NK-92 (cell line): ENCODE data around the gene PIKFYVE.
"Not testable (repeated sequence)": the region's sequence is repeated elsewhere in the genome, so short reads cannot be mapped to it uniquely, and the experiment has no call there.

Source experiments
- DNase-seq: peaks from one replicate; lab custom pipeline; 2025; ENCODE audit not compliant: unreplicated experiment; lab: John Stamatoyannopoulos, UW

PIKFYVE gene

DNA sequence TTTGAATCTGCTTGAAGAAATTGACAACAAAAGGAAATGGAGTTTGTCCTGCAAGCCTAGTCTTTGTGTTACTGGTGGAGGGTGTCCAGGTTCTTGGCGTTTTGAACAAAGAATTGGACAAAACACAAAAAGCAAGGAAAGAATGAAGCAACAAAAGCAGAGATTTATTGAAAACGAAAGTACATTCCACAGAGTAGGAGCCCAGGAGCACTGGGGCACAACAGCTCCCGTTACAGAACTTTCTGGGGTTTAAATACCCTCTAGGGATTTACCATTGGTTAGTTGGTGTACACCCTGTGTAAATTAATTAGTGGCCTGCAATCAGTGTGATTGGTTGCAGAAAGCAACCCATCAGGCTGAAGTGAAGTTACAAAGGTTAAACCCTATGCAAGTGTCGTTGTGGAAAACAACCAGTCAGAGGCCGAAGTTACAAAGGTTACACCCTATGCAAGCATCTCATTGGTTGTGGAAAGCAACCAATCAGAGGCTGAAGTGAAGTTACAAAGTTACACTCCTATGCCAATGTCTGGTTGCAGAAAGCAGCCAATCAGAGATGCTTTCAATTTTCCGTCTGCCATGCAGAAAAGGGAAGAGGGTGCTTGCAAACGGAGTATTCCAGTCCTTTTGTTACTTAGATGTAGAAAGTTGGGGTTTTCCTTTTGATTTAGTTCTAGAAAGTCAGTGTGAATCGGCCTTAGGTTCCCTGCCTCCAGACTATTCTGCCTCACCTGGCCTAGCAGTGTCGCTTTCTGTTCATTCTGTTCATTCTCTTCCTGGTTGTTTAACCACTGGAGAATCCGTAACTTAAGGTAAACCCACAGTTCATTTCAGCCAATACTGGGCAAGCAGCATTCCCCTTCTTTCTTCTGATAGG, 92.9 kb downstream of the PIKFYVE start:
- no peak for DNase-seq

DNA sequence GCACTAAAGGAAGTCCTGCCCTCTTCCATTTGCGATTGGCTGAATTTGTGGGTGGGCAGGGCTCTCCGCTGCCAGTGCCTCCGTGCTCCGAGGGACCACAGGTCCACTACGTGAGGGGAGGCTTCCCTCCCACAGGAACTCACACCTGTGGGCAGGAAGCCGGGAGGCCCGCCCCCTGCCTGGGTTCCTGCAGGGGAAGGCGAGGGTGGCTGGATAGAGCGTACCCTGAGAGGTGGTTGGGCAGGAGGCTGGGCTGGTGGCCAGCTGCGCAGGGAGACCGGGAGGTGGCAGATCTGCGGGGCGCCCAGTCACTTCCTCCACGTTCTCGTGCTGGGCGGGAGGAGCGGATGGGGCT, 93.6 kb downstream of the PIKFYVE start:
- DNase-seq, result no peak

DNA sequence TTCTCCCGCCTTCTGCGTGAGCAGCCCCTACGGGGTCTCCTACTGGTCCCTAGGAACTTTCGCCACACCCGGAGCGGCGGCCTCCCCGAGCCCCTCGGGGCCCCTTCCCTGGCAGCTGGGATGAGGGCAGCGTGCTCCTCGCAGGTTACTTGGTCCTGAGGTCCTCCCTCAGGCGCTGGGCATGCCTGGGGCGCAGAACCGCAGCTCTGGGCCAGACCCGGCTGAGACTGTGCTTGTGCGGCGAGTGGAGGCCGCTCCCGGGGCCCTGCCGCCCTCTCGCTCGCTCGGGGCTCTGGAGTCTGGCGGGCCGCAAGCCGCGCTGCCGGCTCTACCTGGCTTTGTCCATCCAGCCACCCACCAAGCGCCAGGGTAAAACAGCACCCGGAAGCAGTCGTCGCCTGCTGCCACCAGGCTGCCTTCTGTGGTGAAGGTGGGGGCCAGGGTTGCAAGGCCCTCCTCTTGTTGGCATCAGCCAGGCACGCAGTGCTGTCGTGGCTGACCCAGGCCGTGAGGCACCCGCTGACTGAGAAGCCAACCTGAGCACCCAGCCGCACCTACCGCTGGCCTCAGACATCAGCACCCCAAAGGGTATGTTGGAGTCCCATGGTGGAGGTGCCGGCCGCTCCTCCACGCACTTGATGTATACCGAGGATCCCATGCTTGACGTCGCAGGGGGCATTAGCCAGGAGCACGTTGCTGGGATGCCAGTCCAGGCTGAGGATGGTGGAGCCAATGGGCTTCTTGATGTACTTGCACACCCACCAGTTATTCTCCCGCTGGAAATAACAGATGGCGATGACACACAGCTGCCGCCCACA, 94.4 kb downstream of the PIKFYVE start:
- no peak for DNase-seq

DNA sequence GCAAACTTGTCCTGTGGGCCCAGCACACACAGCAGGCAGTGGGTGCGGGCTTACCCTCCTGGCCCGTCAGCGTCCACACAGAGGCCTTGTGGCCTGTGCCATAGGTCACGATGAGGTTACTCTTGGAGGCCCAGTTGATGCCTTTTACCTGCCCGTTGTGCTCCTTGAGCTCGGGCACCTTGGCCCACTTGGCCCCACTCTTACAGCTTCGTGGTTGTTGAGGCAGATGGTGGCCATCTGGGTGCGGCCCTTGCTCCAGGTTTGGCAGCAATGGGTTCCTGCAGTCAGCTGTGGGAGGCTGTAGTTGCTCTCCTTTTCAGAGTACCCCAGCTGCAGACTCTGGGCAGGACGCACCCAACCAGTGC, 95.0 kb downstream of the PIKFYVE start:
- no peak for DNase-seq

DNA sequence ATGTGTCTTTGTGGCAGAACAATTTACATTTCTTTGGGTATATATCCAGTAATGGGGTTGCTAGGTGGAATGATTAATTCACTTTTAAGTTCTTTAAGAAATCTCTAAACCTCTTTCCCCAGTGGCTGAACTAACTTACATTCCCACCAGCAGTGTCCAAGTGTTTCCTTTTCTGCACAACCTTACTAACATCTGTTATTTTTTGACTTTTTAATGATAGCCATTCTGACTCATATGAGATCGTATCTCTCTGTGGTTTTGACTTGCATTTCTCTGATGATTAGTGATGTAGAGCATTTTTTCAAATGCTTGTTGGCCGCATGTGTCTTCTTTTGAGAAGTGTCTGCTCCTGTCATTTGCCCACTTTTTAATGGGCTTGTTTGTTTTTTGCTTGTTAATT, 97.4 kb downstream of the PIKFYVE start:
- DNase-seq, result no peak

DNA sequence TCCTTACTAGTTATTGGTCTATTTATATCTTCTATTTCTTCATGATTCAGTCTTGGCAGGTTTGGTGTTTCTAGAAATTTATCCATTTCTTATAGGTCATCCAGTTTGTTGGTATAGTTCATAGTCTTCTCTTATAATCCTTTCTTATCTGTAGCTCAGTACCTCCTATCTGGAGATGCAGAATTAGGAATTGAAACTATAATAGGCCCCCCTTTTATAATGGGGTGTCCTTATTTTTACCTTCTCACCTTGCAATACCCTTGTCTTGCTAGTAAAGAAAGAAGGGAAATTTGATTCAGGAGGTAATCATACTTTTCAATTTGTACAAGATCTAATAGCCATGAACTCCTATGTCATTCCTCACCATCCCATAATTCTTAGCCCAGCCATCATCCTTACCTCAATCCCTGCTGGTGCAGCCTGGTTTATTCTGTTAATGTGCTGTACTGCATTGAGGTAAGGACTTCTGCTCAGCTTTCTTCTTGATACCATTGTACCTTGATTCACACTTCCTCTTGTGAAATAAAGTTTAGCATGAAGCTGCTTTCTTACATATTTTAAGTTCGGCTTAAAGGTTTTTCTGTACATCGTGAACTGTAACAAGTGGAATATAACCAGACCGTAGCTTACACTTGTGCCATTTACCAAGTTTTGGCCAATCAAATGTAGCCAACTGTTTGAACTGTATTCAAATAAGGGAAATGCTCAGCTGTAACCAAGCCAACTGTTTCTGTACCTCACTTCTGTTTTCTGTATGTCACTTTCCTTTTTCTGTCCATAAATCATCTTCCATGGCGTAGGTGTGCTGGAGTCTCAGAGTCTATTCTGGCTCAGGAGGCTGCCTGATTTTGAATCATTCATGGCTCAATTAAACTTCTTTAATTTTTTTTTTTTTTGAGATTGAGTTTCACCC, 100.4 kb downstream of the PIKFYVE start:
- DNase-seq, result no peak

DNA sequence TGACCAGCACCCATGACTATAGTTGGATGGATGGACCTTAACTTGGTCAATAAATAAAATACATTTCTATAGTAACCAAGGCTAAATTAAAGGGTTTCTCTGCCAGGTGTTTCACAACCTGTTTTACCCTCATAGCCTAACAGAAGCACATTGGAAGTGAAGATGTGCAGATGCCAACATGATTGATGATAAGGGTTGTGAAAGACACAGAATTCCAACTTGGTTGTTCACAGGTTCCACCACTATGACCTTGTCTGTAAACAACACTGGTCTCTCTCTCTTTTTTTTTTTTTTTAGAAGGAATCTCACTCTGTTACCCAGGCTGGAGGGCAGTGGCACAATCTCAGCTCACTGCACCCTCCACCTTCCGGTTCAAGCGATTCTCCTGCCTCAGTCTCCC, 103.0 kb downstream of the PIKFYVE start:
- no peak for DNase-seq

DNA sequence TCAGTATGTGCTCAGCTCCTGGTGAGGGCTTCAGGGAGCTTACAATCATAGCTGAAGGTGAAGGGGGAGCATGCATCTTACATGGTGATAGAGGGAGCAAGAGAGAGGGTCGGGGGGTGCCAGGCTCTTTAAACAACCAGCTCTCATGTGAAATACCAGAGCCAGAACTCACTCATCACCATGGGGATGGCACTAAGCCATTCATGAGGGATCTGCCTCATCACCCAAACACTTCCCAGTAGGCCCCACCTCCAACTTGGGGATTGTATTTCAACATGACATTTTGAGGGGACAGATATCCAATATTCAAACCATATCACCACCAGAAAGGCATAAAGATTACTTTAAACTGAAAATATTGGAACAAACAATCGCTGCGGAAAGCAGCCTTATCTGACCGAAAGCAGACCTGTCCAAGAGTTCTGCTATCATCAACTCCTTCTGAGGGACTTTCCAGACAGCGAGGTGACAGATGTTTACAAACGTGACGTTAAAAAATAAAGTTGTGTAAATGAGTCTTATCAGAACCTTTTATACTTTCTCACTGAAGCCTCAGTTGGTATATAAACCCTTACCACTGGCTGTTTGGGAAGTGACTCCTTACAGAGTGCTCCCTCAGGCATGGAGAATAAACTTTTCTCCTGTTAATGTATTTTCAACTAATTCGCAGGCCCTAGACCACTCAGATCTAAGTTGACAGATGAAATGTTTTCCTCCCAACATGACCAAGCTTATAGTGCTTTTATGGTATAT, 105.0 kb downstream of the PIKFYVE start:
- DNase-seq, result no peak

DNA sequence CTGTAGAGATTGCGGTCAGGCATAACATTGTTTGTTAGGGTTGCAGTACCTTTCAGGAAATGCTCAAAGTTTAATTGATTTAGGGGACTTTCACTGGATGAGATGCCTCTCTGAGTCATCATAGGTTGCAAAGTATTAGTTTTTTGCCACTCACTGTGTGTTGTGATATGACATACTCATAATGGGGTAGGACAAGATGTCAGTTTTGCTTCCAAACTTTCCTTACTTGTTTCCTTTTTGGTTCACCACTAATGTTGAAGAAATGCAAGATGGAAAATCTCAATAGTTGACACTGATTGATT, 105.5 kb downstream of the PIKFYVE start:
- no peak for DNase-seq

DNA sequence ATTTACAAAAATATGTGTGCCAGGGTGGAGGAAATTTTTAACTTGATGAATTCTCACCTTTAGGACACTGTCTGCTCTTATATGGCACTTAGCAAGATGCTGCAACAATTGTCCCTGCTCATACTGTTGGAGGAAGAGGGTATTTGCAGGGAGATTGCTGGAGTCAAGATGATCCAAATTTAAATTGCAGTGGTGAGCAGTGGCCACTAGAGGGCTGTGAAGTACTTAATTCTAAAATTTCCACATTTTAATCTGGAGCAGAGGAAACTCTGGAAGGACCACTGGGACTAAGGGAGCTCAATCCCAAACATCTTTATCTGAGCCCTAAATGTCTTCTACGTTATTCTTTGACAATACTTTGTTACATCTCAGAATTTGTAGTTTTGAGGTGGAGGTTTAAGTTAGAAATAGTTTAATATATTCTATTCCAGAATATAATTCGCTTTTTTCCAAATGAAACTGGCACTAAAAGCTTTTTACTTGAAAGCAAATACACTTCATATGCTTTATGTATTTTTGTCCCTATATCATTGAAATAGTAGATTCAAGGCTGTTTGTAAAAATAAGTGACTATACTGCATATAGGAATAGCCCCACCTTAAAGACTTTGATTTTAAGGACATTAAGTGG, 107.5 kb downstream of the PIKFYVE start:
- no peak for DNase-seq

DNA sequence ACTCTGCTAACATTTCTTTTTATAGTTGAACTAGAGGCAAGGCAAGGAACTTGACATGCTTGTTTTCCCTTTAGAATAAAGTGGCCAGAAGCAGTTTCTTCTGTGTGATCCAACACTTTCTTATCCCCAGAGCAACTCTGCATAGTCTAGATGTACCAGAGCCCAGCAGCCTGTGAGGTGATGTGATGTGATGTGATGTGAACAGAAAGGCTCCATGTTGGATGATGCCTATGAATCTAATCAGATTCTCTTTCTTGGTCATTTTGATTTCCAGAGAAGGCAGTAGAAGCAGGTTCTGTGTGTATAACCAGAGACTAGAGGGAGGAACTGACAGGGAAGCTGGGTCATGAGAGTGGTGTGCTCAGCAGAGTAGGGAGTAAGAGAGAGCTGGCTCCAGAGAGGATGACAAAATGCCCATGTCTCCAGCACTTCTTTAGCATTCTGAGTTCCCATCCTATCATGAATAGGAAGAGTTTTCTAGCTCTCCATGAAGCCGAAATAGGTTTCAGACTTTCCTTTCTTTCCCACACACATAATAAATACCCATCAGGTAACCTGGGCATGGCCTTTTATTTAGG, 109.5 kb downstream of the PIKFYVE start:
- no peak for DNase-seq

DNA sequence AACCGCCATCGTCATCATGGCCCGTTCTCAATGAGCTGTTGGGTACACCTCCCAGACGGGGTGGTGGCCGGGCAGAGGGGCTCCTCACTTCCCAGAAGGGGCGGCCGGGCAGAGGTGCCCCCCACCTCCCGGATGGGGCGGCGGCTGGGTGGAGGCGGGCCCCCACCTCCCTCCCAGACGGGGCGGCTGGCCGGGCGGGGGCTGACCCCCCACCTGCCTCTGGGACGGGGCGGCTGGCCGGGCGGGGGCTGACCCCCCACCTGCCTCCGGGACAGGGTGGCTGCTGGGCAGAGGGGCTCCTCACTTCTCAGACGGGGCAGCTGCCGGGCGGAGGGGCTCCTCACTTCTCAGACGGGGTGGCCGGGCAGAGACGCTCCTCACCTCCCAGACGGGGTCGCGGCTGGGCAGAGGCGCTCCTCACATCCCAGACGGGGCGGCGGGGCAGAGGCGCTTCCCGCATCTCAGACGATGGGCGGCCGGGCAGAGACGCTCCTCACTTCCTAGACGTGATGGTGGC, 111.3 kb downstream of the PIKFYVE start:
- not testable (repeated sequence) for DNase-seq

DNA sequence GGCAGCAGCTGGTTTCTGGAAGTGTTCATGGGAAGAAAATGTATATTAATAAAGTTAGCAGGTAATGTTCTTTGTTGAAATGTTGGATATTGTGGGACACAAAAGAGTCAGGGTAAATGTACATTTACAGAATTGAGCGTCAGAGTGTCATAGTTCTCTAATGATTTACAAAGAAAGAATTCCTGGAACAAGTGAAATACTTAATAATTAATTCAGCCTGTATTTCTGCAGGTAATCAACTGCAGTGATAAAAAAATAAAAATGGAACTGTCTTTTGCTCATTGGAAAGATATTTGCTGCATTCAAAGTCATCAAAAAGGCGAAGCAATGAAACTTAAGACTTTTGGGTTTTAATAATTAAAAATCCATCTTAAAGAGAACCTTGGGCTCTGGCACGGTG, 113.1 kb downstream of the PIKFYVE start:
- no peak for DNase-seq

DNA sequence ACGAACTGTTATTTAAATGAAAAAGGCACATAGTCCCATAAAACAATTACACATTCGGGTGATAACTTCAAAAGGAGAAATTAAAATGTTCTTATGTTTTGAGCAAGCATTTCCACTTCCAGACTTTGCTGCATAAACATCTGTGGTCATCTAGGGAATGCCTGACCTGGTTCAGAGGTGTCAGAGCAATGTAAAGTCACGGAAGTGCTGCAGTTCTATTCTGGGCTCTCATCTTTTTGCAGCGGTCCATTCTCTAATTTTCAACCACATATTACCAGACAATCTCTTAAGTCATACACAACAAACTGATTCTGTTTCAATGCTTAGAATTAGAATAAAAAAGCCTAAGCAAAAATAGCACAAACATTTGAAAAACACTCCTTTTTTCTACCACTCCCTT, 118.6 kb downstream of the PIKFYVE start:
- DNase-seq, result no peak

DNA sequence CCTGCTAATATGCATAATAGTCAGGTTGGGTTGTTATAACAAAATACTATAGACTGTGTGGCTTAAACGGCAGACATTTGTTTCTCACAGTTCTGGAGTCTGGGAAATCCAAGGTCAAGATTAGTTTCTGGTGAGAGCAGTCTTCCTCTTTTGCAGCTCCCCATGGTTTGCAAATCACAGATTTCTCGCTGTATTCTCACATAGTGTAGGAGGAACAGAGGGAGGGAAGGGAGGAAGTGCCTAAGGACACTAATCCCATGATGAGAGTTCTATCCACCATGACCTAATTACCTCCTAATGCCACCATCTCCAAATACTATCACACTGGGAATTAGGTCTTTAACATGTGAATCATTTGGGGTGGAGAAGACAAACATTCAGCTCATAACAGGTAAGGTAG, 120.5 kb downstream of the PIKFYVE start:
- DNase-seq, result no peak

DNA sequence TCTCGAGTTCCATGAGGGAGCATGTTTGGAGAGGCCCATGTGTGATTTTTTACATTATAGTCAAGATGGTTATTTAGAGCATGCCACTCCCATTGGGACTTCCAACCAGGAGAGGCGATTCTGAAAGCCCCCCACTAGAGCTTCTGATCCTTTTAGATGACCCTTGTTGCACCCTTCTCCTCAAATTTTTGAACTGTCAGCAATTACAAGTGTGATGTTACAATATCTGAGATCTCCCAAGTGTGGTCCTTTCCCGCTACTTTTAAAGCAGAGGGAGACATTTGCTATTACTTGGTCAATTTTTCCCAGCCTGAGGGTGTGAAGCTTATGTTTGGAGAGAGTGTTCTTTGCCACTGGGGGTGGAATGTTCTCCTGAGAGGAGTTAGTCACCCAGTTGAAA, 123.9 kb downstream of the PIKFYVE start:
- DNase-seq, result no peak

DNA sequence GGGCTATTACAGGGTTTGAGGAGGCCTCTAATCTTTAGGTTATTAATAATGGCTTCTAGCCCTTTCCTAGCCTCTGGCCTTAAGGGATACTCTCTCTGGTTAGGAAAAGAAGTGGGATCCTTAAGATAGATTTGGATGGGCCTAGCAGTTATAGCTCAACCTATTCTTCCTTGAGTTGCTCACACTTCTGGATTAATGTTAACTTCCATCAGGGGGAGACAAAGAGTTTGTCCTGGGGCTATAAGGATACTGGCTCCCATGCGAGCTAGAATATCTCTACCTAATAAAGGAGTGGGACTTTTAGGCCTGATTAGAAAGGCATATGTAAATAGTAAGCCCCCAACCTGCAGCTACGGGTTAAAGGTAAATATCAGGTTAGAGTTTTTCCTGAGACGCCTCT, 126.2 kb downstream of the PIKFYVE start:
- no peak for DNase-seq

DNA sequence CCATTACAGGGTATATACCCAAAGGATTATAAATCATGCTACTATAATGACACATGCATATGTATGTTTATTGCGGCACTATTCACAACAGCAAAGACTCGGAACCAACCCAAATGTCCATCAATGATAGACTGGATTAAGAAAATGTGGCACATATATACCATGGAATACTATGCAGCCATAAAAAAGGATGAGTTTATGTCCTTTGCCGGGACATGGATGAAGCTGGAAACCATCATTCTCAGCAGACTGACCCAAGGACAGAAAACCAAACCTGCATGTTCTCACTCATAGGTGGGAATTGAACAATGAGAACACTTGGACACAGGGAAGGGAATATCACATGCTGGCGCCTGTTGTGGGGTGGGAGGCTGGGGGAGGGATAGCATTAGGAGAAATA, 130.7 kb downstream of the PIKFYVE start:
- DNase-seq, result not testable (repeated sequence)

DNA sequence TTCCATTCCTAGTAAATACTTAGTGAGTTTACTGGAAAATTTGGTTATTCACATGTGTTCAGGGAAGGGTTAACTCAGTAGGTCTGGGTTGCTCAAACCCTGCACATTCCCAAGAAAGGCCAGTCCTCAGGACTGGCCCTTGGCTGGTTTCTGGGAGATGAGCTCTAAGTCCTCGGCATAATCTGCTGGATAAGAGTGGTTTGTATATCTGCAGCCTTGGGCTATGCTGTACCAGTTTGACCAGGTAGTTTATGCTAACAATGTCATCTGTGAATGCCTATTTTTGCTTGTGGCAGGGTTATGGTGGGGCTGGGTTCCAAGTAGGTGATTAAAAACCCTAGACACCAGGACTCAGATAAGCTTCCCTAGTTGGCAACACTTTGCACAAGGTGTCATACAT, 133.1 kb downstream of the PIKFYVE start:
- no peak for DNase-seq
